OCI-LY7 (cell line): ENCODE measurements around the gene GTF3C1.

Source experiments
- EZH2phosphoT487 ChIP-seq: fragments of 200-600 bp; sonication (generic); IDR thresholded peaks from 2 replicates; pipeline ENCODE4 v1.6.1; 2018; ENCODE audit warnings: low read depth, borderline replicate concordance, mild to moderate bottlenecking, mixed run types, antibody characterized with exemption, low read length, moderate library complexity, mixed read lengths
- TF ChIP-seq, protein P1 (sequence below): fragments of 200-600 bp; sonication (generic); conservative IDR thresholded peaks from 2 replicates; pipeline ENCODE4 v1.5.1; 2014; ENCODE audit warnings: mild to moderate bottlenecking, antibody characterized with exemption, low read length, moderate library complexity, mixed read lengths

DNA sequence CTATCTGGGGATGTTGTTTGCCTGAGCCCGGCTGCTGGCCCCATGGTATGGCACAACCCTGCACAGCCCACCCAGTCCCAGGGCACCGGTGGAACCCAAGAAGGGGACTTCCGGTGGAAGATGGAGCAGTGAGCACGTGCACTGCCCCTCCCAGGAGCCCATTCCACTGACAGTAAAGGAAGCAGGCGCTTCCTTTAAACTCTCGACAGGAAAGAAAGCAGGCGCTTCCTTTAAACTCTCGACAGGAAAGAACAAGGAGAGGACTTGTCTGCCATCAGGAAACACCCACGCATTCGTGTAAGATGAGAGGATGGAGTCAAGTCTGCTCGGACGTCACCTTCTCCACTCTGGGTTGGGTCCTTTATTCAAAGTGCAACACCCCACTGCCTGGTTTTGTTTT lies 94.0 kb downstream of the GTF3C1 start:
- TF ChIP-seq EZH2phosphoT487 = no peak
- TF ChIP-seq, protein P1, sequence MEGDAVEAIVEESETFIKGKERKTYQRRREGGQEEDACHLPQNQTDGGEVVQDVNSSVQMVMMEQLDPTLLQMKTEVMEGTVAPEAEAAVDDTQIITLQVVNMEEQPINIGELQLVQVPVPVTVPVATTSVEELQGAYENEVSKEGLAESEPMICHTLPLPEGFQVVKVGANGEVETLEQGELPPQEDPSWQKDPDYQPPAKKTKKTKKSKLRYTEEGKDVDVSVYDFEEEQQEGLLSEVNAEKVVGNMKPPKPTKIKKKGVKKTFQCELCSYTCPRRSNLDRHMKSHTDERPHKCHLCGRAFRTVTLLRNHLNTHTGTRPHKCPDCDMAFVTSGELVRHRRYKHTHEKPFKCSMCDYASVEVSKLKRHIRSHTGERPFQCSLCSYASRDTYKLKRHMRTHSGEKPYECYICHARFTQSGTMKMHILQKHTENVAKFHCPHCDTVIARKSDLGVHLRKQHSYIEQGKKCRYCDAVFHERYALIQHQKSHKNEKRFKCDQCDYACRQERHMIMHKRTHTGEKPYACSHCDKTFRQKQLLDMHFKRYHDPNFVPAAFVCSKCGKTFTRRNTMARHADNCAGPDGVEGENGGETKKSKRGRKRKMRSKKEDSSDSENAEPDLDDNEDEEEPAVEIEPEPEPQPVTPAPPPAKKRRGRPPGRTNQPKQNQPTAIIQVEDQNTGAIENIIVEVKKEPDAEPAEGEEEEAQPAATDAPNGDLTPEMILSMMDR = no peak
